ENCODE results near the gene PIP4K2C.

DNA sequence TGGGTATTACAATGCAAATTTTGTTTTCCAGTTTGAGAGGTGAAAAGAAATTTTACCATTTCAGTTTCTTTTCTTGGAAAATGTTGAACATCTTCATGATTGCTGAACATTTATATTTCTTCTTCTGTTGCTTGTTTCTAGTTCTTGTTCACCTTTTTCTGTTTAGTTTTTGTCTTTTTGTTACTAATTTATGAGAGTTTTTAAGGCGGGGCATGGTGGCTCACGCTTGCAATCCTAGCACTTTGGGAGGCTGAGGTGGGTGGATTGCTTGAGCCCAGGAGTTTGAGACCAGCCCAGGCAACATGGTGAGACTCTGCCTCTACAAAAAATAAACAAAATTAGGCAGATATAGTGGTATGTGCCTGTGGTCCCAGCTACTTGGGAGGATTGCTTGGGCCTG, 30.5 kb upstream of the PIP4K2C start:
- TF ChIP-seq, protein P1, sequence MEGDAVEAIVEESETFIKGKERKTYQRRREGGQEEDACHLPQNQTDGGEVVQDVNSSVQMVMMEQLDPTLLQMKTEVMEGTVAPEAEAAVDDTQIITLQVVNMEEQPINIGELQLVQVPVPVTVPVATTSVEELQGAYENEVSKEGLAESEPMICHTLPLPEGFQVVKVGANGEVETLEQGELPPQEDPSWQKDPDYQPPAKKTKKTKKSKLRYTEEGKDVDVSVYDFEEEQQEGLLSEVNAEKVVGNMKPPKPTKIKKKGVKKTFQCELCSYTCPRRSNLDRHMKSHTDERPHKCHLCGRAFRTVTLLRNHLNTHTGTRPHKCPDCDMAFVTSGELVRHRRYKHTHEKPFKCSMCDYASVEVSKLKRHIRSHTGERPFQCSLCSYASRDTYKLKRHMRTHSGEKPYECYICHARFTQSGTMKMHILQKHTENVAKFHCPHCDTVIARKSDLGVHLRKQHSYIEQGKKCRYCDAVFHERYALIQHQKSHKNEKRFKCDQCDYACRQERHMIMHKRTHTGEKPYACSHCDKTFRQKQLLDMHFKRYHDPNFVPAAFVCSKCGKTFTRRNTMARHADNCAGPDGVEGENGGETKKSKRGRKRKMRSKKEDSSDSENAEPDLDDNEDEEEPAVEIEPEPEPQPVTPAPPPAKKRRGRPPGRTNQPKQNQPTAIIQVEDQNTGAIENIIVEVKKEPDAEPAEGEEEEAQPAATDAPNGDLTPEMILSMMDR (conservative IDR thresholded peaks at IDR 0.05; ENCODE audit: low read depth, low read length): no peak
- no peak for TF ChIP-seq EZH2 (IDR thresholded peaks at IDR 0.05; ENCODE audit: low read length, unreplicated experiment)

Measured in PC-3 (cell line).